Mesothelial cell of epicardium (in vitro differentiated cells): ENCODE measurements around the gene PAX7. TPM values are rescaled to one million over a fixed set of nuclear protein-coding genes. Genes with fewer than 3 reads are reported as not detected.

Experiments used
- DNase-seq, 2 experiments: peaks; one replicate each; pipeline ENCODE4 v3.0.0; 2021; ENCODE audit warnings: low spot score in 2 of 2; ENCODE audit not compliant: unreplicated experiment in 2 of 2
- H3K27ac Mint-ChIP-seq: 2 replicates; pipeline ENCODE4 v1.8.0; 2021; ENCODE audit warnings: mixed read lengths
- H3K27me3 Mint-ChIP-seq: 2 replicates; pipeline ENCODE4 v1.8.0; 2021; ENCODE audit warnings: low read depth, mixed read lengths
- H3K36me3 Mint-ChIP-seq: 2 replicates; pipeline ENCODE4 v1.8.0; 2021; ENCODE audit warnings: mixed read lengths
- H3K4me1 Mint-ChIP-seq: 2 replicates; pipeline ENCODE4 v1.8.0; 2021; ENCODE audit warnings: mixed read lengths
- H3K4me3 Mint-ChIP-seq: 2 replicates; pipeline ENCODE4 v1.8.0; 2021; ENCODE audit warnings: mild to moderate bottlenecking, moderate library complexity, mixed read lengths
- H3K9me3 Mint-ChIP-seq: 2 replicates; pipeline ENCODE4 v1.8.0; 2021; ENCODE audit warnings: mixed read lengths
- CTCF ChIP-seq: fragments of 200-600 bp; sonication (generic); IDR thresholded peaks from one replicate; pipeline ENCODE4 v1.5.0; 2021; ENCODE audit warnings: antibody characterized with exemption; ENCODE audit not compliant: unreplicated experiment
- total RNA-seq: library from RNA; stranded (reverse); gene quantifications from 3 replicates; pipeline ENCODE4 v1.2.1, GENCODE V29; 2021

The PAX7 gene
- total RNA-seq, 1 donor from 2014 or later = not detected

- H3K27ac Mint-ChIP-seq = no peak overlapping the region
- peaks cover 7% of the 10 kb centered on the region for H3K4me1 Mint-ChIP-seq
- H3K36me3 Mint-ChIP-seq = no peaks in the 10 kb centered on the region
- no peak overlapping the region for H3K4me3 Mint-ChIP-seq
- DNase-seq = no peak
- peaks cover 100% of the 10 kb centered on the region for H3K27me3 Mint-ChIP-seq
- no peaks in the 10 kb centered on the region for H3K9me3 Mint-ChIP-seq
- no peak for TF ChIP-seq CTCF
Observed at GRCh38 chr1:18634276-18634675, 3.6 kb downstream of the PAX7 start.

GRCh38 chr1:18635070-18635577 lies 4.5 kb downstream of the PAX7 start:
- peaks cover 100% of the 10 kb centered on the region for H3K27me3 Mint-ChIP-seq
- no peak overlapping the region for H3K27ac Mint-ChIP-seq
- TF ChIP-seq CTCF = no peak
- H3K36me3 Mint-ChIP-seq = no peaks in the 10 kb centered on the region
- H3K4me3 Mint-ChIP-seq = no peak overlapping the region
- no peak for DNase-seq
- H3K9me3 Mint-ChIP-seq = no peaks in the 10 kb centered on the region
- H3K4me1 Mint-ChIP-seq = peaks cover 5% of the 10 kb centered on the region

- Mint-ChIP-seq H3K27me3 (peaks cover 100% of the 10 kb centered on the region), H3K4me3 (no peak overlapping the region), H3K9me3 (no peaks in the 10 kb centered on the region), H3K27ac (no peak overlapping the region), H3K36me3 (no peaks in the 10 kb centered on the region), H3K4me1 (no peaks in the 10 kb centered on the region)
- no peak for DNase-seq
- no peak for TF ChIP-seq CTCF
Observed at GRCh38 chr1:18635891-18636595, 5.4 kb downstream of the PAX7 start.

GRCh38 chr1:18636596-18637508 lies 6.2 kb downstream of the PAX7 start:
- no peak for TF ChIP-seq CTCF
- Mint-ChIP-seq H3K36me3 (no peaks in the 10 kb centered on the region), H3K9me3 (no peaks in the 10 kb centered on the region), H3K4me1 (no peaks in the 10 kb centered on the region), H3K27ac (no peak overlapping the region), H3K4me3 (no peak overlapping the region), H3K27me3 (peaks cover 100% of the 10 kb centered on the region)
- no peak for DNase-seq

- DNase-seq = no peak
- H3K27ac Mint-ChIP-seq = no peak overlapping the region
- no peak for TF ChIP-seq CTCF
- H3K36me3 Mint-ChIP-seq = no peaks in the 10 kb centered on the region
- H3K4me3 Mint-ChIP-seq = no peak overlapping the region
- no peaks in the 10 kb centered on the region for H3K9me3 Mint-ChIP-seq
- peaks cover 100% of the 10 kb centered on the region for H3K27me3 Mint-ChIP-seq
- peaks cover 3% of the 10 kb centered on the region for H3K4me1 Mint-ChIP-seq
Observed at GRCh38 chr1:18637511-18637960, 6.9 kb downstream of the PAX7 start.
